T-helper 1 cell (primary cell): ENCODE results near the gene ANKRD13C.
A peak's percentile ranks its signal among the peaks of the same experiment; 100 is the strongest.
"Not testable (repeated sequence)": the region's sequence is repeated elsewhere in the genome, so short reads cannot be mapped to it uniquely, and the experiment has no call there.

Experiments used
- DNase-seq, 5 donors: peaks; one replicate each; pipeline ENCODE4 v3.0.0-alpha.2; 2012 to 2020
- total RNA-seq, 4 donors: gene quantifications; one replicate each; lab custom pipeline; 2026; lab: John Stamatoyannopoulos, UW

The ANKRD13C gene
- total RNA-seq = 50.1 to 67.1 (median 51.3) reads per million in 4 donors

GRCh38 chr1:70354332-70355110, at the start of gene ANKRD13C:
Gene ANKRD13C, minus strand, starts transcription at chr1:70354722. Its CDS starts 314 bp downstream, at chr1:70354408.
- peak; percentile 81 to 95 (median 87) for DNase-seq

- no peak for DNase-seq
These were observed 49.2 kb upstream of the ANKRD13C start for GRCh38 chr1:70403759-70404158.

GRCh38 chr1:70401974-70402373, 47.5 kb upstream of the ANKRD13C start:
- DNase-seq = no peak

- no peak for DNase-seq
These were observed 45.8 kb upstream of the ANKRD13C start for GRCh38 chr1:70400335-70400734.

- DNase-seq = no peak
These were observed 42.5 kb upstream of the ANKRD13C start for GRCh38 chr1:70397013-70397412.

- no peak for DNase-seq
These were observed 42.1 kb upstream of the ANKRD13C start for GRCh38 chr1:70396607-70397006.

- DNase-seq = no peak
These were observed 38.1 kb upstream of the ANKRD13C start for GRCh38 chr1:70392626-70393025.

- no peak for DNase-seq
These were observed 33.0 kb upstream of the ANKRD13C start for GRCh38 chr1:70387507-70387906.

GRCh38 chr1:70386121-70386520, 31.6 kb upstream of the ANKRD13C start:
- DNase-seq = no peak

- DNase-seq = no peak
These were observed 31.0 kb upstream of the ANKRD13C start for GRCh38 chr1:70385477-70385876.

GRCh38 chr1:70384542-70384941, 30.0 kb upstream of the ANKRD13C start:
- DNase-seq = no peak

- DNase-seq = no peak
These were observed 29.0 kb upstream of the ANKRD13C start for GRCh38 chr1:70383483-70383882.

GRCh38 chr1:70382682-70383081, 28.2 kb upstream of the ANKRD13C start:
- DNase-seq = no peak

GRCh38 chr1:70376196-70376595, 21.7 kb upstream of the ANKRD13C start:
- DNase-seq = no peak

- not testable (repeated sequence) for DNase-seq
These were observed 19.1 kb upstream of the ANKRD13C start for GRCh38 chr1:70373580-70373979.

GRCh38 chr1:70372426-70372825, 17.9 kb upstream of the ANKRD13C start:
- DNase-seq = no peak

- DNase-seq = not testable (repeated sequence)
These were observed 17.1 kb upstream of the ANKRD13C start for GRCh38 chr1:70371586-70371985.

- not testable (repeated sequence) for DNase-seq
These were observed 12.9 kb upstream of the ANKRD13C start for GRCh38 chr1:70367397-70367796.

- not testable (repeated sequence) for DNase-seq
These were observed 12.5 kb upstream of the ANKRD13C start for GRCh38 chr1:70366997-70367396.

GRCh38 chr1:70366425-70366952, 12.0 kb upstream of the ANKRD13C start:
- not testable (repeated sequence) for DNase-seq

GRCh38 chr1:70364439-70364838, 9.9 kb upstream of the ANKRD13C start:
- no peak for DNase-seq

- no peak for DNase-seq
These were observed 7.3 kb upstream of the ANKRD13C start for GRCh38 chr1:70361727-70362398.

- no peak for DNase-seq
These were observed 5.8 kb upstream of the ANKRD13C start for GRCh38 chr1:70360321-70360720.
